ENCODE results near the gene LIN7C. TPM values are rescaled to one million over a fixed set of nuclear protein-coding genes. Genes with fewer than 3 reads are reported as not detected.

The LIN7C gene
- total and polyA plus RNA-seq, 2 of the 13 experiments (the other 11 are each of a cell fraction or from before 2014, with no cell fraction given): 14.8 to 37.2 TPM

DNA sequence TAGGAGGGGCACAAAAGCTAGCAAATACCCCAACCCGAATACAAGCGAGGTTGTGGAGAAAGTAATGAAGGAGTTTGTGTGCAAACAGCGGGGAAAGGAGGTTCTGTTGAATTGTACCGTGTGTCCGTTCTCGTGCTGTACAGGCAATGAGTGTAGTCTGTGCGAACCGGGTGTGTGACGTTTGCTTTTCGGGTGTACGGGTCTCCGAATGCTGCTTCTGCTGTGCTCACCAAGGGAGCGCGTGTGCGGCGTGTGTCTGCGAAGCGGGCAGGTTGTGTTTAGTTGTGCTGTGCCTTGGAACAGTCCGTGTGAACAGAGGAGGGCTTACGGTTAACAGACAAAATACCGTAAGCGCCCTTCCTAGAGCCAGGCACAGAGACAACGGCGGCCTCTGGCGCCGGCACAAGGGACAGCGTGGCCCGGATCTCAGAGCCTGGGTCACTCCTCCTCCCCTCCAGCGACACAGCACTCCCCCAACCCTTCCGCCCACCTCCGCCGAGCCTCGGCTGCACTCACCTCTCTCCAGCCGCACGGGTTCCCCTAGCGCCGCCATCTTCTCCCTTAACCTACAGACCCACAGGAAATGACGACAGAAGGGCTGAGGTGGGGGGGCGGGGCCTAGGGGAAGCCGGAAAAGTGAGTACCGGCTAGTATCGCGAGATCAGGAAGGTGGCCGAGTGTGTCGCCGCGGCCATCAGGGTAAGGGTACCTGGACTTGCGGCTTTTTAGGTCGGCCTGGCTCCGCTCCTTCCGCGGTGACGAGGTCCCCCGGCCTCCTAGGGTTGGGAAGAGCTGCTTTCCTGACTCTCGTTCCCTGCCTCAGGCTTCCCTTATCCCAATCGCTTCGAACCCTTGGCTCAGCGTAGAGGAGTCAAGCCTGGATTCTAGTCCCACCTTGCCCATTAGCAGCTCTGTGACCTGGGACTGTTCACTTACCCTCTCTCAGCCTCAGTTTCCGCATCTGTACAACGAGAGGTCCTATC, at the start of gene LIN7C (continued):
- TF ChIP-seq, protein P1, sequence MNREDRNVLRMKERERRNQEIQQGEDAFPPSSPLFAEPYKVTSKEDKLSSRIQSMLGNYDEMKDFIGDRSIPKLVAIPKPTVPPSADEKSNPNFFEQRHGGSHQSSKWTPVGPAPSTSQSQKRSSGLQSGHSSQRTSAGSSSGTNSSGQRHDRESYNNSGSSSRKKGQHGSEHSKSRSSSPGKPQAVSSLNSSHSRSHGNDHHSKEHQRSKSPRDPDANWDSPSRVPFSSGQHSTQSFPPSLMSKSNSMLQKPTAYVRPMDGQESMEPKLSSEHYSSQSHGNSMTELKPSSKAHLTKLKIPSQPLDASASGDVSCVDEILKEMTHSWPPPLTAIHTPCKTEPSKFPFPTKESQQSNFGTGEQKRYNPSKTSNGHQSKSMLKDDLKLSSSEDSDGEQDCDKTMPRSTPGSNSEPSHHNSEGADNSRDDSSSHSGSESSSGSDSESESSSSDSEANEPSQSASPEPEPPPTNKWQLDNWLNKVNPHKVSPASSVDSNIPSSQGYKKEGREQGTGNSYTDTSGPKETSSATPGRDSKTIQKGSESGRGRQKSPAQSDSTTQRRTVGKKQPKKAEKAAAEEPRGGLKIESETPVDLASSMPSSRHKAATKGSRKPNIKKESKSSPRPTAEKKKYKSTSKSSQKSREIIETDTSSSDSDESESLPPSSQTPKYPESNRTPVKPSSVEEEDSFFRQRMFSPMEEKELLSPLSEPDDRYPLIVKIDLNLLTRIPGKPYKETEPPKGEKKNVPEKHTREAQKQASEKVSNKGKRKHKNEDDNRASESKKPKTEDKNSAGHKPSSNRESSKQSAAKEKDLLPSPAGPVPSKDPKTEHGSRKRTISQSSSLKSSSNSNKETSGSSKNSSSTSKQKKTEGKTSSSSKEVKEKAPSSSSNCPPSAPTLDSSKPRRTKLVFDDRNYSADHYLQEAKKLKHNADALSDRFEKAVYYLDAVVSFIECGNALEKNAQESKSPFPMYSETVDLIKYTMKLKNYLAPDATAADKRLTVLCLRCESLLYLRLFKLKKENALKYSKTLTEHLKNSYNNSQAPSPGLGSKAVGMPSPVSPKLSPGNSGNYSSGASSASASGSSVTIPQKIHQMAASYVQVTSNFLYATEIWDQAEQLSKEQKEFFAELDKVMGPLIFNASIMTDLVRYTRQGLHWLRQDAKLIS (CRISPR knock-in tag; IDR thresholded peaks at IDR 0.05): no peak
- TF ChIP-seq EEA1 (CRISPR knock-in tag; IDR thresholded peaks at IDR 0.05; ENCODE audit: borderline replicate concordance): peak; percentile 77; the same call in 1 of the 2 replicates
- no peak for TF ChIP-seq SETDB1 (CRISPR knock-in tag; IDR thresholded peaks at IDR 0.05; ENCODE audit: borderline replicate concordance)
- TF ChIP-seq ZSCAN20 (CRISPR knock-in tag; IDR thresholded peaks at IDR 0.05; ENCODE audit: borderline replicate concordance): peak; percentile 78; the same call in 1 of the 2 replicates
- TF ChIP-seq ZNF138 (CRISPR knock-in tag; IDR thresholded peaks at IDR 0.05; ENCODE audit: low read depth): no peak; the same call in 1 of the 2 replicates
- TF ChIP-seq, protein P2, sequence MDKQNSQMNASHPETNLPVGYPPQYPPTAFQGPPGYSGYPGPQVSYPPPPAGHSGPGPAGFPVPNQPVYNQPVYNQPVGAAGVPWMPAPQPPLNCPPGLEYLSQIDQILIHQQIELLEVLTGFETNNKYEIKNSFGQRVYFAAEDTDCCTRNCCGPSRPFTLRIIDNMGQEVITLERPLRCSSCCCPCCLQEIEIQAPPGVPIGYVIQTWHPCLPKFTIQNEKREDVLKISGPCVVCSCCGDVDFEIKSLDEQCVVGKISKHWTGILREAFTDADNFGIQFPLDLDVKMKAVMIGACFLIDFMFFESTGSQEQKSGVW (CRISPR knock-in tag; IDR thresholded peaks at IDR 0.05; ENCODE audit: borderline replicate concordance): no peak
- peak; percentile 67; the same call in 1 of the 2 replicates for TF ChIP-seq MEF2D (CRISPR knock-in tag; IDR thresholded peaks at IDR 0.05)
- TF ChIP-seq ZNF563 (CRISPR knock-in tag; IDR thresholded peaks at IDR 0.05): peak; percentile 74; the same call in 1 of the 2 replicates
- no peak; the same call in 1 of the 2 replicates for TF ChIP-seq GLI4 (CRISPR knock-in tag; IDR thresholded peaks at IDR 0.05; ENCODE audit: borderline replicate concordance)
- TF ChIP-seq, protein P3, sequence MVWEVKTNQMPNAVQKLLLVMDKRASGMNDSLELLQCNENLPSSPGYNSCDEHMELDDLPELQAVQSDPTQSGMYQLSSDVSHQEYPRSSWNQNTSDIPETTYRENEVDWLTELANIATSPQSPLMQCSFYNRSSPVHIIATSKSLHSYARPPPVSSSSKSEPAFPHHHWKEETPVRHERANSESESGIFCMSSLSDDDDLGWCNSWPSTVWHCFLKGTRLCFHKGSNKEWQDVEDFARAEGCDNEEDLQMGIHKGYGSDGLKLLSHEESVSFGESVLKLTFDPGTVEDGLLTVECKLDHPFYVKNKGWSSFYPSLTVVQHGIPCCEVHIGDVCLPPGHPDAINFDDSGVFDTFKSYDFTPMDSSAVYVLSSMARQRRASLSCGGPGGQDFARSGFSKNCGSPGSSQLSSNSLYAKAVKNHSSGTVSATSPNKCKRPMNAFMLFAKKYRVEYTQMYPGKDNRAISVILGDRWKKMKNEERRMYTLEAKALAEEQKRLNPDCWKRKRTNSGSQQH (CRISPR knock-in tag; IDR thresholded peaks at IDR 0.05; ENCODE audit: low read depth): no peak; the same call in 1 of the 2 replicates
- peak; percentile 55; the same call in 1 of the 2 replicates for TF ChIP-seq KDM5B (CRISPR knock-in tag; IDR thresholded peaks at IDR 0.05; ENCODE audit: borderline replicate concordance)
- no peak for TF ChIP-seq HMG20B (CRISPR knock-in tag; conservative IDR thresholded peaks at IDR 0.05)
- TF ChIP-seq ZBTB20 (CRISPR knock-in tag; IDR thresholded peaks at IDR 0.05; ENCODE audit: borderline replicate concordance, low read depth): peak; percentile 71; the same call in 1 of the 2 replicates
- peak; percentile 82; the same call in 1 of the 2 replicates for TF ChIP-seq ZNF430 (CRISPR knock-in tag; IDR thresholded peaks at IDR 0.05)
- no peak for TF ChIP-seq SMARCE1 (IDR thresholded peaks at IDR 0.05; ENCODE audit: borderline replicate concordance)
- TF ChIP-seq TMF1 (CRISPR knock-in tag; IDR thresholded peaks at IDR 0.05; ENCODE audit: low read depth): peak; percentile 85; the same call in 1 of the 2 replicates
- no peak for TF ChIP-seq NFIB (CRISPR knock-in tag; IDR thresholded peaks at IDR 0.05; ENCODE audit: borderline replicate concordance)
- TF ChIP-seq HDAC1 (CRISPR knock-in tag; IDR thresholded peaks at IDR 0.05): peak; percentile 57
- TF ChIP-seq ZNF335 (CRISPR knock-in tag; IDR thresholded peaks at IDR 0.05): no peak; the same call in 1 of the 2 replicates
- TF ChIP-seq, protein P4, sequence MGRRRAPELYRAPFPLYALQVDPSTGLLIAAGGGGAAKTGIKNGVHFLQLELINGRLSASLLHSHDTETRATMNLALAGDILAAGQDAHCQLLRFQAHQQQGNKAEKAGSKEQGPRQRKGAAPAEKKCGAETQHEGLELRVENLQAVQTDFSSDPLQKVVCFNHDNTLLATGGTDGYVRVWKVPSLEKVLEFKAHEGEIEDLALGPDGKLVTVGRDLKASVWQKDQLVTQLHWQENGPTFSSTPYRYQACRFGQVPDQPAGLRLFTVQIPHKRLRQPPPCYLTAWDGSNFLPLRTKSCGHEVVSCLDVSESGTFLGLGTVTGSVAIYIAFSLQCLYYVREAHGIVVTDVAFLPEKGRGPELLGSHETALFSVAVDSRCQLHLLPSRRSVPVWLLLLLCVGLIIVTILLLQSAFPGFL (CRISPR knock-in tag; IDR thresholded peaks at IDR 0.05): no peak
- 0 out of 2 replicates have a peak, but pooled peaks have one; percentile 66 for TF ChIP-seq EED (CRISPR knock-in tag; IDR thresholded peaks at IDR 0.05)
